Endometrium (tissue), 2 donors: ENCODE results near the gene NPDC1.

ENCODE experiments used
- FAIRE-seq: peaks from 2 replicates; lab custom pipeline; 2012; peaks lifted over from hg19 to GRCh38; lab: Jason Lieb, UNC
- donor health status: control.
- donor health status: control.

NPDC1 gene, protein sequence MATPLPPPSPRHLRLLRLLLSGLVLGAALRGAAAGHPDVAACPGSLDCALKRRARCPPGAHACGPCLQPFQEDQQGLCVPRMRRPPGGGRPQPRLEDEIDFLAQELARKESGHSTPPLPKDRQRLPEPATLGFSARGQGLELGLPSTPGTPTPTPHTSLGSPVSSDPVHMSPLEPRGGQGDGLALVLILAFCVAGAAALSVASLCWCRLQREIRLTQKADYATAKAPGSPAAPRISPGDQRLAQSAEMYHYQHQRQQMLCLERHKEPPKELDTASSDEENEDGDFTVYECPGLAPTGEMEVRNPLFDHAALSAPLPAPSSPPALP

DNA sequence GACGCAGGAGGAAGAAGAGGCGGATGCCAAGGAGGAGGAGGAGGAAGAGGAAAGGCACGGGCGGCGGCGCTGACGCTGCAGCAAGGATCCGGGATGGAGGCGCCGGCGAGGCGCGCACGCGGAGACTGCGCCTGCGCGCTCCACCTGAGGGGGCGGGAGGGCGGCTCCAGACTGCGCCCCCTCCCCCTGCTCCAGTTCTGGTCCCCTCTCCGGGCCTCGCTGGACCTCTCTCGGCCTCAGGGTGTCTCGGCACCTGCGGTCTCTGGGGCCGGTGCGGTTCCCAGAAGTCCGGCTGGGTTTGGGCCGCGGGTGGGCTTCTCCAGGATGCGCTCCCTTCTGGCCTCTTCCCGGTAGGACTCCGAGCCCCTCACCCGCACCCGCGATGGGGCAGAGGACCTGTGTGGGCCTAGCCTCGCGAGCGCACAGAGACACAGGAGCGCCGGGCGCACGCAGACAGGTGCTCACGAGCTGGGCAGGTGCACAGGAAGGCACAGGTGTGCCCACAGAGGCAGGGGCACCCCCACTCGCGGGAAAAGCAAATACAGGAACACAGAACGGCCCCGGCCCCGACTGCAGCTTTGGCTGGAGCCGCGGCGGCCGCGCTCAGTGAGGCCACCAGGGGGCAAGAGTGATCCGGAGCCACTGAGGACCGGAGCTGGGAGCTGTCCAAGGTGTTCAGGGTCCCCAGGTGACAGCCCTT lies at the start of gene NPDC1:
TSS of gene NPDC1 (minus strand) at position 90 of the 700 bp plus-strand sequence. CDS start 188 bp downstream, outside the sequence.
- no peak for FAIRE-seq

DNA sequence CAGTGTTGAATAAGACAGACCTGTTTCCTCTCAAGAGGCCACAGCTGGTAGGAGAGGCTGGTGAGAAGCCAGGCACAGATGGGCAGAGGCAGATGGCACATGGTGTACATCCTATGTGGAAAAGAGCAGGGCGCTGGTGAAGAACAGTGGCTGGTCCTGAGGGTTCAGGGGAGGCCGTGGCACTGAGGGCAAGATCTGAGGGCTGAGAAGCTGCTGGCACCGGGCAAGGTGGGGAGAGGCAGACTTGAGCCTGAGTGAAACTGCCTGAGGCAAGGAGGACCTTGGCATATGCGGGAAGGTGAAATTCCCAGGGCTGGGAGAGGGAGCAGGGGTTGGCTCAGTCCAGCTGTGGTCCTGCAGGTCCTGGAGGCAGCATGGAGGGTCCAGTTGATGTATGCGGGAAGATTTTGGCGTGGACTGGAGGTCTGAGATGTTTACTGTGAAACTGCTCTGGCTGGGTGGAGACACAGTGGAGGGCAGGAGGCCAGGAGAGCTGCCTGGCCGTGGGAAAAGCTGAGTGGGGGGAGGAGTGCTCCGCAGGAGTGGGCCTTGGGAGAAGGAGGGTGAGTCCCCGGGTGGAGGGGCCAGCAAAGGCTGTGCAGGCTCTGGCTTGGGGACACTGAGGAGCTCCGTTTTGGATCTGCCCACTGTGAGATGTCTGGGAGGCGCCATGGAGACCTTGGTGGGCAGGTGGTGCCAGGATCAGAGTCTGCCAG lies 43.4 kb upstream of the NPDC1 start:
- no peak for FAIRE-seq

DNA sequence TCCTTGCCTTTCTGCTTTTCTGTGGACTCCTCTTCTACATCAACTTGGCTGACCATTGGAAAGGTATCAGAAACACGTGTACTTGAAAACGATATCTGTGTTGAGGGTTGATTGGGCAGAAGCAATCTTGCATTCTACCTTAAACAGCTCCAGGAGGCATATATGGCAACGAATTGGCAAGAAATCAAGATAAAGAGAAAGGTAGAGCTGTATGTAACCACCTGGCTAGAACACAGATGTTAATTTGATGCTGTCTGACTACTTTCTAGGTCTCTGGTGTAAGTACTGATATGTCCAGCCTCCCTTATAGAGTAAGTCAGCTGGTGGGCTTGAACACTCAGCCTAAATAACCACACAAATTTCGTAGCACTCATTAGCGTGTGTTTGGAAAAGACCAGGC lies 42.1 kb upstream of the NPDC1 start:
- no peak for FAIRE-seq

DNA sequence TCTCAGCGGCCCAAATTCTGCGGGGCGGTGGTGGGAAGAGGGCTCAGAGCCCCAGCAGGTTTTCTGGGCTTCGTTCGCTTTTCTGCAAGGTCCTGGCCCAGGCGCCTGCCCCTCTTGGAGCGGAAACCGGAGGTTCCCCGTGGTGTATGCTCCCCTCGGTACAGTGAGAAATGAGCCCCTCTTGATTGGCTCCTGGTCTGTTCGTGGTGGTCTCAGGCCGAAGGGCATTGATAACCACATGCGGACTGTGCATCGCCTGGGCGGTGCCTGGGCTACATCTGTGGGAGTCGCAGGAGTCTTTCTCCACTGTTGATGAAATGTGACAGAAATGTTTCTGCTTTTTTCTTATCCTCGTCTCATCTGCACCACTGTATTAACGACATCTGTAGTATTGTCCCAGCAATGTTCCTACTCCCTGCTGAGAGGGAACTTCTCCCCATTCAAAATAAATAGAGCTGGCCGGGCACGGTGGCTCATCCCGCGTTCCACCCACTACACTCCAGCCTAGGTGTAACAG lies 41.5 kb upstream of the NPDC1 start:
- no peak for FAIRE-seq

DNA sequence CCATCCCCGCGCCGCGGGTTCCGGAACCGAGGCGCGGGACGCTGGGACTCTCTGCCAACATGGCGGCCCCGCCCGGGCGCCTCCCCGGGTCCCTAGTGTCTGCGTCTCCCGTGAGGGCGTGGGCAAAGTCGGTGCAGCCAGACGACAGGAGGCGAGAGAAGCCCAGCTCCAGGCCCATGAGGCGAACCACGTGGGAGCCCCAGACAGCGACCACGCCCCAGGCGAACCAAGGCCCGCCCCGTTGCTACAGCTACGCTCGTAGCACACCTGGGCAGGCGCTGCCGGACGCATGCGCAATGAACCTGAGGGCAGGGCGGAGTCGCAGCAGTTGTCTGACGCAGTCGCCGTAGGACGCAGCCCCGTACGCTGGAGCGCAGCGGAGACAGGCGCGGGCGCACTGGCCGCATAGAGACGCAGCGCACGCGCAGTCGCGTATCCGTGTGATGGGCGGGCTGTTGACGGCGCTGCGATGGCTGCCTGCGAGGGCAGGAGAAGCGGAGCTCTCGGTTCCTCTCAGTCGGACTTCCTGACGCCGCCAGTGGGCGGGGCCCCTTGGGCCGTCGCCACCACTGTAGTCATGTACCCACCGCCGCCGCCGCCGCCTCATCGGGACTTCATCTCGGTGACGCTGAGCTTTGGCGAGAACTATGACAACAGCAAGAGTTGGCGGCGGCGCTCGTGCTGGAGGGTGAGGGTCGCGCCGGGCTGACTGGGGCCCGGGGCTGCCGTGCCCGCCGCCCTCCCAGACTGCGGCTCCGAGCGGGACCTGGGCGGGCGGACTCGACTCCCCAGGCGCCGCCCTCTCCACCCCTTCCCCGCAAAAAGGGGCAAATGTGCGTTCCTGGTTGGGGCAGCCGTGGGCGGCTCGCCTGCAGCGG lies 40.8 kb upstream of the NPDC1 start, which contains the start of gene MAN1B1:
TSS of gene MAN1B1 (plus strand) at position 455 of the 878 bp plus-strand sequence. CDS start at position 470, 15 bp downstream.
- peak; percentile 88 for FAIRE-seq

DNA sequence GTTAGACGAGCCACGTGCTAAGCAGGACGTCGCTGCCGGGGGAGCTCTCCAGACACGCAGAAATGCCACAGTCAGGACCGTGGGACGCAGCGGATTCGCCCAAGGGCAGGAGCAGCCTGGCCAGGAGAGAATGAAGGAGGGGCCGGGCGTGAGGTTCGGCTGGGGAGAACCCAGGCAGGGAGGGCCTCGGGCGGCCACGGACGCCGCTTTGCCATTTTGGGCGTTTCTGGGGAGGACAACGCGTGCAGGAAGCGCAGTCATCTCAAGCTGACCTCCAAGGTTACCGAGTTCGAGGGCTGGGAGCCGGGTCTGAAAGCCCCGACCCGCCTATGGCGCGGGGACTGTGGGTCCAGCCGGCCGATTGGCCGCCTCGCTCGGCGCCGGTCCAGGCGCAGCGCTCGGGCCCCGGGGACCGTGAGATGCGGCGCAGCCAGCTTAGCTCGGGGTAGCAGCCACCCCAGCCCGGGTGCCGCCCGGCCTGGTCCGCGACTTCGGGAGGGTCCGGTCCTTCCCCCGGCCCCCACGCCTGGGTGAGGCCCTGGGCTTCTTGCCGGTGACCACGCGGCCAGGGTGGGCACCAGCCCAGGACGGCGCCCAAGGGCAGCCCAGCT lies 40.0 kb upstream of the NPDC1 start:
- no peak for FAIRE-seq

DNA sequence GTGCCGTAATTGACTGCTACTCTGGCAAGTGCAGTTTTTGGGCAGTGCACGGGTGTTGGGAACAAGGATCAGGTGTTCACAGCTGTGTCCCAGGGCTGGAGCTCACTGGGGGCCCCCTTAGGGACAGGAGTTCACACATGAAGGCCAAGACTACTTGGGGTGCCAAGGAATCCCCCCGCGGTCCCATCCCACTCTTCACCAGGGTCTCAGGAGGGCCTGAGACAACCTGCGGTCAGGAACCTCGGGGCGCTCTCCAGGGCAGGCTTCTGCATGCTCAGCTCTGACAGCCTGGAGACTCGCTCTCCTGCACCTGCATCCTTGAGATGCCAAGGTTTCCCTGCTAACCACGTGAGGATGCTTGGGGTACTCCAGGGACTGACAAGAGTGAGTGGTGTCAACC lies 38.5 kb upstream of the NPDC1 start:
- no peak for FAIRE-seq

DNA sequence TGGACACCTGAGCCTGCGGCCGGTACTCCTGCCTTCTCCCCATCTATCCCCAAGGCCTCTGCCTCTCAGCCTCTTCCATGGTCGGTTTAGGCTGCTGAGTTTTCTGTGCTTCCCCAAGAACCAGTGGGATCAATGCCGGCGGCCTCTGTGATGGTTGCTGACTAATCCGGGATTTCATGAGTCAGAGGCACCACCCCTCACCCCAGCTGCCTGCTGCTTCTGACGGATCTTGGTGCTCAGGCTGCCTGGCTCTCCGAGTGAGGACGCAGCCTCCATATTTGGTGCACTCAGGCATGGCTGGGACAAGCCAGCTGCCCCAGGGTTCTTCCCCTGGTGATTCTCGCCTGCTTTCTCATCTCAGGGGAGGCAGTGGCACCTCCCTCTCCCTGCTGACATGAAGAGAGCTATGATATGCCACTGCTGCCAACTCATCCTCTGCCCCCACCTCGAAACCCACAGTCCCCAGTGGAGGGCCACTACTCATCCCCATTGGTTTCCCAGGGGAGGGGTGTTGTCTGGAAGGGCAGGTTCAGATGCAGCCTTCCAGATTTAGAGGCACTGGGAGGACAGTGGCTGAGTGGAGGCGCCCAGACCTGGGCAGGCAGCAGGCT lies 37.5 kb upstream of the NPDC1 start:
- no peak for FAIRE-seq

DNA sequence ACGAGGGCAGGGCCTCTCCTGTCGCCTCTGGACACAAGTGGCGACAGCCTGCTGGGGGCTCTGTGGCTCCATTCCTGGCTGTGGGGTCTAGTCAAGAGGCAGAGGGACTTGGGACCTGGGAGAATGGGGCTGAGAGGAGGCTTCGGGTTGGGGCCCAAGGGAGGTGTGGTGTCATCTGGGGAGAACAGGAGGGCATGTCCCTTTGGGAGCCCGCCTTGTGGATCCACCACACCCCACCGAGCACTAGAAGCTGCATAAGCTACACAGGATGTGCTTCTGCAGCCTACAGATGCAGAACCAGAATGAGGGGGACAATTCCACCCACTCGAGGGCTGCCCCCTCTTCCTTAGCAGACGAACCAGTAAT lies 36.9 kb upstream of the NPDC1 start:
- FAIRE-seq, result no peak

DNA sequence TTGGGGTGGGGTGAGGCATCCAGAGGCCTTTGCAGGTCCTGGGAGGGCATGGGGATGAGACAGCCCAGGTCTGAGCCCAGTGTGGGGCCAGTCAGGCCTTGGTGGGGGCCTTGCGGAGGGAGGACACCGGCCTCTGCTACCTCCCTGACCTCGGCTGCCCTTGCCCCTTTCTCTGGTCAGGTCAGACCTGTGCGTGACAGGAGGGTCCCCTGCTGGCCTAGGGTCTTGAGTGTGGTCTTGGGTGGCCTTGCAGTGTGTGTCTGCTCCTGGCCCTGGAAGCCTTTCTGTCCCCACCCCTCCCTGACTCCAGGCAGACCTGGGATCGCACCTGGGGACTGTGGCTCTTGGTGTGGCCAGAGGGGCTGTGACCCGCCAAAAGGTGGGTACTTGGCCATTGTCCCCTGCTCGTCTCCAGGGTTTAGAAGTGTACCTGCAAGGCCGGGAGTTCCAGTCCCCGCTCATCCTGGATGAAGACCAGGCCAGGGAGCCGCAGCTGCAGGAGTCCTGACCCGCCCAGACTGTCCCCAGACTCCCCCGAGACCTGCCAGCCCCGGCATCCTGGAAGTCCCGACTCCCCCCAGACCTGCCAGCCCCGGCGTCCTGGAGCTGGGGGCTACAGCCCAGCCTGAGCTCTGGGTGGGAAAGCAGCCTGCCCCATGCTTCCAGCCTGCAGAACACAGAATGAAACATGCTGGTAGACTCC lies 36.4 kb upstream of the NPDC1 start:
- FAIRE-seq, result no peak

DNA sequence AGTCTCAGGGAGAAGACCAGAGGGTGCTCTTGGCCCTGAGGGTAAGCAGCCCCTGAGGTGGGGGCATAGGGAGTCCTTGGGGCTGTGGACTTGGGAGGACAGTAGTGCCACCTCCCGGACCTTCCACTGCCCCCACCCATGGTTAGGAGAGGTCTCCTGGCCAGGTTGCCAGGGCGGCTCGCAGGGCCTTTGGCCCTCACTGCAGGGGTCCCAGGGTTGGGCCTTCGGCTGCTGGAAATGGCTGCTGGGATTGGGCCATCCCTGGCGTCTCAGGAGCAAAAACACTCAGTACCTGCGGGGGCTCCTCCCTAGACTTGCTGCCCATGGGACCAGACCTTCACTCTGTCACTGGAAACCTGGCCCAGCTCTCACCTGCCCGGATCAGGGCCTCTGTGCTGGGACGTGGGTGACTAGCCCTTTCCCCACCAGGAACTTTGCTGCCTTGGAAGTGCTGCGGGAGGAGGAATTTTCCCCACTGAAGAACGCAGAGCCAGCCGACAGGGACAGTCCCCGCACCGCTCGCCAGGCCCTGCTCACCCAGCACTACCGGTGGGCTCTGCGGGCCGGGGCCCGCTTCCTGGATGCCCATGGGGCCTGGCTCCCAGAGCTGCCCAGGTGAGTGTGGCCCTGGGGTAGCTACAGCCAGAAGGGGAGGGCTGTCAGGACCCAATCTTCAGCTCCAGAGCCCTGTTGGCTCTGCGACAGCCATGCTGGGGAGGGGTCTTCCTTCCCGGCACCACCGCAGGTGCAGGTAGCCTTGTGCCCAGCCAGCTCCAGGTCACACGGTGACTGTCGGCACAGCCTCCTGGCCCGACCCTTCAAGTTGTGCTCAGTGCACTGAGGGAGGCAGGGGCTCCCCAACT lies 34.5 kb upstream of the NPDC1 start:
- no peak for FAIRE-seq

DNA sequence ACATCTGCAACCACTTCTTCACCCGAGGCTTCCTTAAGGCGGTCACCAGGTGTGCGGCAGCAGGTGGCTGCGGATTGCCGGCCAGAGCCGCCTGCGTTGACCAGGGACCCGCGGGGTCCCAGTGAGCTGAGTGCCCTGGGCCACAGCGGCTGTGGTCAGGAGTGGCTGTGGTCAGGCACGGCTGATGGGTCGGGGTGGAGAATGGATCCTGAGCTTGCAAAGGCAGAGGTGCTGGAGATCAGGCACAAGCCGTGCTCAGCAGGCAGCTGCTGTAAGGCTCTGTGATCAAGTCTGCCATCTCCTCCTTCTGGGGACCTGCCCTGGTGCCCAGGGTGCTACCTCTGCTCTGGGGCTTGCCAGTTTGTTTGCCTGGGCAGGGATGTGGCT lies 33.4 kb upstream of the NPDC1 start:
- FAIRE-seq, result no peak

DNA sequence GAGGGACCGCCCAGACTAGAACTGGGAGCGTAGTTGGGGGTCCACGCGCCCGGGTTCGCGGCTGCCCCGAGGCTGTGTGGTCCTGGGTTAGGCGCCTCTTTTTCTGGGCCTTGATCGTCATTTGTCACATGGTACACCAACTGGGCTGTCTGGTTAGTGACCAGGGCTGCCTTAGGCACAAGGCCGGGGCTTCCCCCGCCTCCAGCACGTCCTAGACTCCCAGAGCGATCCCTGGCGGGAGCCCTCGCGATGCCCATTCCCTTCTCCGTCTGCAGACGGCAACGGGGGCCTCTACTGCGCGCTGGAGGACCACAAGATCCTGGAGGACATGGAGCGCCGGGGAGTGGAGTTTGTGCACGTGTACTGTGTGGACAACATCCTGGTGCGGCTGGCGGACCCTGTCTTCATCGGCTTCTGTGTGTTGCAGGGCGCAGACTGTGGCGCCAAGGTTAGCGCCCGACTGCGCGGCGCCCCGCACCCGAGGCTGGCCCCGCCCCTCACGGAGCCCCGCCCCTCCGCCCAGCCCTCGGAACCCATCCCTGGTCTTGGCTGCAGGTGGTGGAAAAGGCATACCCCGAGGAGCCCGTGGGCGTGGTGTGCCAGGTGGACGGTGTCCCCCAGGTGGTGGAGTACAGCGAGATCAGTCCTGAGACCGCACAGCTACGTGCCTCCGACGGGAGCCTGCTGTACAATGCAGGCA lies 32.9 kb upstream of the NPDC1 start:
- FAIRE-seq, result no peak

DNA sequence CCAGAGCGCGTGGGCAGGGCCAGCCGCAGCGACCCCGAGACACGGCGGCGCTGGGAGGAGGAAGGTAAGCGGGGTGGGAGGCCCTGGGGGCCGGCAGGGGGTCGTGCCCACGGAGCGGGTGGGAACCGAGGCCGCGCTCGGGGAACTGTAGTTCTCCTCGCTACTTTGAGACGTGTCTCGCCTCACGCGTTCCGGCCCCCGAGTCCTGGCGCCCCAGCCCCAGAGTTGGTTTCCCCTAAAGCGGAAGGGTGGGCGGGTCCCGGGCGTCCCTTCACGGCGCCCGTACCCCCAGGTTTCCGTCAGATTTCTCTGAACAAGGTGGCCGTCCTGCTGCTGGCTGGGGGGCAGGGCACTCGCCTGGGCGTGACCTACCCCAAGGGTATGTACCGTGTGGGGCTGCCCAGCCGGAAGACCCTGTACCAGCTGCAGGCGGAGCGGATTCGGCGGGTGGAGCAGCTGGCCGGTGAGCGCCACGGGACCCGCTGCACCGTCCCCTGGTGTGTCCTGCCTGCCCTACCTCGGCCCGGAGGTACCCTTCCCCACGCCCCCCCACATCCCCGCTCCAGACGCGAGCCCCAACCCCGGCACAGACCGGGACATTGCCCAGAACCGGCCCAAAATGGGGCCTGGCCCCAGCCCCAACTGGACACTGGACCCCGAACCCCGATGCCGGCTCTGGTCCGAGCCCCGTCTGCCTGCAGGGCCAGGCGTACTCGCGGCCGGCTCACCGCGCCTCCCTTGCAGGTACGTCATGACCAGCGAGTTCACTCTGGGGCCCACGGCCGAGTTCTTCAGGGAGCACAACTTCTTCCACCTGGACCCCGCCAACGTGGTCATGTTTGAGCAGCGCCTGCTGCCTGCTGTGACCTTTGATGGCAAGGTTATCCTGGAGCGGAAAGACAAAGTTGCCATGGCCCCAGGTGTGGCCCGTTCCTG lies 32.0 kb upstream of the NPDC1 start:
- FAIRE-seq, result no peak

DNA sequence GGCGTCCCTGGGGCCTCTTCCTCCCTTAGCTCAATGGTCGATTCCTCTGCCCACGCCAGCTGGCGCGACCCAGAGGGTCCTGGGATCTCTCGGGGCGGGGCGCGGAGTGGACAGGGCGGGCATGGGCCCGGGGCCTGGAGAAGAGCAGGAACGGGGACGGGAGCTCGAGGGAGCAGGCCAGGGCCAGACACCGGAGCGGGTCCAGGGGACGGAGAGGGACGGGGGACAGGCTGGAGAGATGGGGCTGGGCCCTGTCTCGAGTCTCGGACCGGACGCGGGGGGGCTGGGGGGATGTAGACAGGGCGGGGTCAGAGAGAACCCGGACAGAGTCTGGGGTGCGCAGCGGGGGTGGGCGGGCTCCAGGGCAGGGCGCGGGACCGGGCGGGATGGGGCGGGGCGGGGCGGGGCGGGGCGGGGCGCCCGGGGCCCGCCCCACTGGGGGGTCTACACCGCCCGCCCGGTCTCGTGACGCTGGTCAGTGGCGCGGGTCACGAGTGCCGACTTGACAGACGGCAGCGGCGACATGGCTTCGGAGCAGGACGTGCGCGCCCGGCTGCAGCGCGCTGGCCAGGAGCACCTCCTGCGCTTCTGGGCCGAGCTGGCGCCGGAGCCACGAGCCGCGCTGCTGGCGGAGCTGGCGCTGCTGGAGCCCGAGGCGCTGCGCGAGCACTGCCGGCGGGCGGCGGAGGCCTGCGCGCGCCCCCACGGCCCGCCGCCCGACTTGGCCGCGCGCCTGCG lies 31.2 kb upstream of the NPDC1 start, which contains the start of gene UAP1L1:
TSS of gene UAP1L1 (plus strand) at position 508 of the 738 bp plus-strand sequence. CDS start at position 524, 16 bp downstream.
- no peak for FAIRE-seq

DNA sequence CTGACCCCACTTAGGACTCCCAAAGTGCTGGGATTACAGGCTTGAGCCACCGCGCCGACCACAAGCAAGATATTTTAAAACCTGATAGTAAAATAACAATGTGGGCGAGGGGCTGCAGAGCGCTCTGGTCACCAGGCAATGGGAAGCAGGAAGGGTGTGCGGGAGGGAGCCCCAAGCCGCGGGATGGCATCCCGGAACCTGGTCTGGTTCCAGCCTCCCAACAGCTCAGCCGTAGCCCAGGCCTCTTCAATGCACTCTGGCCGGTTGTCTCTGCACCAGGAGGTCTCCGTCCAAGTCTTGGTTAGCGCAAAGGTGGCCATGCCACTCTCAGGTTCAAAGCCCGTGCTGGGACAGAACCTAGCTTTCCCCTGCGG lies 30.6 kb upstream of the NPDC1 start:
- FAIRE-seq, result no peak

DNA sequence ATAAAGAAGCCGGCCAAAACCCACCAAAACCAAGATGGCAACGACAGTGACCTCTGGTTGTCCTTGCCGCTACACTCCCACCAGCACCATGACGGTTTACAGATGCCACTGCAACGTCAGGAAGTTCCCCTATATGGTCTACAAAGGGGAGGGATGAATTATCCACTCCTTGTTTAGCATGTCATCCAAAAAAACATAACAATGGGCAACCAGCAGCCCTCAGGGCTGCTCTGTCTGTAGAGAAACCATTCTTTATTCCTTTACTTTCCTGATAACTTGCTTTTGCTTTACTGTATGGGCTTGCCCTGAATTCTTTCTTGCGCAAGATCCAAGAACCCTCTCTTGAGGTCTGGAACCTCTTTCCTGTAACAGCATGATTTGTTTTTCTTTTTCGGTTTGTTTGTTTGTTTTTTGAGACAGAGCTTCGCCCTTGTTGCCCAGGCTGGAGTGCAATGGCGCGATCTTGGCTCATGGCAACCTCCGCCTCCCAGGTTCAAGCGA lies 29.3 kb upstream of the NPDC1 start:
- FAIRE-seq, result no peak
